WTC11 (cell line): Measurements from ENCODE around the gene MSI2. TPM values are rescaled to one million over a fixed set of nuclear protein-coding genes. Genes with fewer than 3 reads are reported as not detected.

Experiments used
- ATAC-seq: fragments of 200-7000 bp; cut with Tn5 transposase; 2 replicates; pipeline ENCODE4 v1.10.0; 2021; ENCODE audit warnings: mild to moderate bottlenecking, moderate library complexity
- CTCF ChIA-PET: fragments of 300-600 bp; sonication (Branson Sonifier 250); formaldehyde crosslinking; loops from one replicate; lab custom pipeline; 2021; ENCODE audit warnings: antibody characterized with exemption; lab: Charles Lee
- POLR2A ChIA-PET: fragments of 350-600 bp; sonication (Branson Sonifier 250); formaldehyde crosslinking; loops from one replicate; lab custom pipeline; 2021; ENCODE audit warnings: antibody characterized with exemption; lab: Charles Lee
- DNase-seq: peaks from one replicate; pipeline ENCODE4 v3.0.0; 2021; ENCODE audit warnings: low spot score
- H3K27ac Mint-ChIP-seq: 2 replicates; pipeline ENCODE4 v1.8.0; 2021; ENCODE audit warnings: mixed read lengths
- H3K27me3 Mint-ChIP-seq: 2 replicates; pipeline ENCODE4 v1.8.0; 2021; ENCODE audit warnings: low read depth, mild to moderate bottlenecking, moderate library complexity, mixed read lengths
- H3K36me3 Mint-ChIP-seq: 2 replicates; pipeline ENCODE4 v1.8.0; 2021; ENCODE audit warnings: mixed read lengths
- H3K4me1 Mint-ChIP-seq: 2 replicates; pipeline ENCODE4 v1.8.0; 2022; ENCODE audit warnings: mixed read lengths
- H3K4me3 Mint-ChIP-seq: 2 replicates; pipeline ENCODE4 v1.8.0; 2021; ENCODE audit warnings: mild to moderate bottlenecking, moderate library complexity, mixed read lengths
- H3K9me3 Mint-ChIP-seq: 2 replicates; pipeline ENCODE4 v1.8.0; 2021; ENCODE audit warnings: mixed read lengths
- ATF6 ChIP-seq: sonication (generic); formaldehyde crosslinking; IDR thresholded peaks from 2 replicates; pipeline ENCODE4 v1.8.1; 2023; ENCODE audit warnings: mild to moderate bottlenecking, missing genetic modification reagents
- CBFB ChIP-seq: sonication (generic); formaldehyde crosslinking; IDR thresholded peaks from 2 replicates; pipeline ENCODE4 v1.8.1; 2022; ENCODE audit warnings: mild to moderate bottlenecking, low read depth, missing genetic modification reagents
- CREM ChIP-seq: sonication (generic); formaldehyde crosslinking; IDR thresholded peaks from 2 replicates; pipeline ENCODE4 v1.8.1; 2022; ENCODE audit warnings: mild to moderate bottlenecking, missing genetic modification reagents, moderate library complexity
- ELF4 ChIP-seq: sonication (generic); formaldehyde crosslinking; IDR thresholded peaks from 2 replicates; pipeline ENCODE4 v1.8.1; 2022; ENCODE audit warnings: low read depth, mild to moderate bottlenecking, moderate library complexity, missing genetic modification reagents
- ESRRA ChIP-seq: sonication (generic); formaldehyde crosslinking; IDR thresholded peaks from 2 replicates; pipeline ENCODE4 v1.8.1; 2022; ENCODE audit warnings: mild to moderate bottlenecking, missing genetic modification reagents, borderline replicate concordance
- MXD4 ChIP-seq: fragments of 250-450 bp; sonication (Bioruptor Pico); IDR thresholded peaks from 2 replicates; pipeline ENCODE4 v1.8.0; 2021; ENCODE audit warnings: mild to moderate bottlenecking, moderate library complexity, borderline replicate concordance
- NFATC4 ChIP-seq: fragments of 250-450 bp; sonication (Bioruptor Pico); IDR thresholded peaks from 2 replicates; pipeline ENCODE4 v1.9.0; 2021; ENCODE audit warnings: mild to moderate bottlenecking
- NR1H2 ChIP-seq: sonication (generic); formaldehyde crosslinking; IDR thresholded peaks from 2 replicates; pipeline ENCODE4 v1.9.0; 2021; ENCODE audit warnings: mild to moderate bottlenecking, moderate library complexity, missing genetic modification reagents
- PRRX2 ChIP-seq: fragments of 250-450 bp; sonication (Bioruptor Pico); IDR thresholded peaks from 2 replicates; pipeline ENCODE4 v1.8.0; 2021; ENCODE audit warnings: mild to moderate bottlenecking
- ZBTB43 ChIP-seq: sonication (generic); formaldehyde crosslinking; IDR thresholded peaks from 2 replicates; pipeline ENCODE4 v1.8.1; 2023; ENCODE audit warnings: mild to moderate bottlenecking, missing genetic modification reagents
- ZNF232 ChIP-seq: sonication (generic); formaldehyde crosslinking; IDR thresholded peaks from 2 replicates; pipeline ENCODE4 v1.8.0; 2022; ENCODE audit warnings: mild to moderate bottlenecking, missing genetic modification reagents
- ZNF263 ChIP-seq: sonication (generic); formaldehyde crosslinking; IDR thresholded peaks from 2 replicates; pipeline ENCODE4 v1.8.1; 2022; ENCODE audit warnings: low read depth, mild to moderate bottlenecking, moderate library complexity, missing genetic modification reagents
- ZNF423 ChIP-seq: fragments of 250-450 bp; sonication (Bioruptor Pico); IDR thresholded peaks from 2 replicates; pipeline ENCODE4 v2.1.2; 2022; ENCODE audit warnings: mild to moderate bottlenecking, moderate library complexity
- total RNA-seq: library from RNA; stranded (reverse); gene quantifications from 3 replicates; pipeline ENCODE4 v1.2.3, GENCODE V29; 2021
- TF ChIP-seq, protein P1 (sequence below): sonication (generic); formaldehyde crosslinking; IDR thresholded peaks from 2 replicates; pipeline ENCODE4 v1.8.0; 2022; ENCODE audit warnings: mild to moderate bottlenecking, missing genetic modification reagents
- TF ChIP-seq, protein P2 (sequence below): fragments of 250-450 bp; sonication (Bioruptor Pico); IDR thresholded peaks from 2 replicates; pipeline ENCODE4 v1.9.0; 2021; ENCODE audit warnings: mild to moderate bottlenecking
- TF ChIP-seq, protein P3 (sequence below): sonication (generic); formaldehyde crosslinking; IDR thresholded peaks from 2 replicates; pipeline ENCODE4 v1.8.0; 2022; ENCODE audit warnings: mild to moderate bottlenecking, missing genetic modification reagents
- TF ChIP-seq, protein P4 (sequence below): sonication (generic); formaldehyde crosslinking; IDR thresholded peaks from 2 replicates; pipeline ENCODE4 v1.8.0; 2022; ENCODE audit warnings: missing genetic modification reagents

Gene MSI2
- total RNA-seq, 1 experiment from 2014 or later, result 82.1 TPM

GRCh38 chr17:57557416-57557815 is 301.1 kb downstream of the MSI2 start:
- ATAC-seq, result no peak
- DNase-seq, result no peak
- H3K27ac Mint-ChIP-seq, result no peak overlapping the region; the same call in 1 of the 2 replicates
- ChIA-PET POLR2A (no interaction called here), CTCF (interaction anchor here (1.4 kb wide), 1 partner anchor 115 kb away, joined by 6 read pairs; no protein-coding TSS in a partner anchor)
- no peaks in the 10 kb centered on the region for H3K9me3 Mint-ChIP-seq
- H3K4me3 Mint-ChIP-seq, result no peak overlapping the region
- H3K4me1 Mint-ChIP-seq, result peaks cover 56% of the 10 kb centered on the region
- H3K36me3 Mint-ChIP-seq, result no peaks in the 10 kb centered on the region
- TF ChIP-seq ESRRA (CRISPR knock-in tag), result no peak
- TF ChIP-seq MXD4 (CRISPR knock-in tag), result no peak
- no peak for TF ChIP-seq CREM (CRISPR knock-in tag)
- TF ChIP-seq, protein P1, sequence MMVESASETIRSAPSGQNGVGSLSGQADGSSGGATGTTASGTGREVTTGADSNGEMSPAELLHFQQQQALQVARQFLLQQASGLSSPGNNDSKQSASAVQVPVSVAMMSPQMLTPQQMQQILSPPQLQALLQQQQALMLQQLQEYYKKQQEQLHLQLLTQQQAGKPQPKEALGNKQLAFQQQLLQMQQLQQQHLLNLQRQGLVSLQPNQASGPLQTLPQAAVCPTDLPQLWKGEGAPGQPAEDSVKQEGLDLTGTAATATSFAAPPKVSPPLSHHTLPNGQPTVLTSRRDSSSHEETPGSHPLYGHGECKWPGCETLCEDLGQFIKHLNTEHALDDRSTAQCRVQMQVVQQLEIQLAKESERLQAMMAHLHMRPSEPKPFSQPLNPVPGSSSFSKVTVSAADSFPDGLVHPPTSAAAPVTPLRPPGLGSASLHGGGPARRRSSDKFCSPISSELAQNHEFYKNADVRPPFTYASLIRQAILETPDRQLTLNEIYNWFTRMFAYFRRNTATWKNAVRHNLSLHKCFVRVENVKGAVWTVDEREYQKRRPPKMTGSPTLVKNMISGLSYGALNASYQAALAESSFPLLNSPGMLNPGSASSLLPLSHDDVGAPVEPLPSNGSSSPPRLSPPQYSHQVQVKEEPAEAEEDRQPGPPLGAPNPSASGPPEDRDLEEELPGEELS, result no peak
- no peak for TF ChIP-seq NR1H2 (CRISPR knock-in tag)
- no peak for TF ChIP-seq NFATC4 (CRISPR knock-in tag)
- TF ChIP-seq, protein P2, sequence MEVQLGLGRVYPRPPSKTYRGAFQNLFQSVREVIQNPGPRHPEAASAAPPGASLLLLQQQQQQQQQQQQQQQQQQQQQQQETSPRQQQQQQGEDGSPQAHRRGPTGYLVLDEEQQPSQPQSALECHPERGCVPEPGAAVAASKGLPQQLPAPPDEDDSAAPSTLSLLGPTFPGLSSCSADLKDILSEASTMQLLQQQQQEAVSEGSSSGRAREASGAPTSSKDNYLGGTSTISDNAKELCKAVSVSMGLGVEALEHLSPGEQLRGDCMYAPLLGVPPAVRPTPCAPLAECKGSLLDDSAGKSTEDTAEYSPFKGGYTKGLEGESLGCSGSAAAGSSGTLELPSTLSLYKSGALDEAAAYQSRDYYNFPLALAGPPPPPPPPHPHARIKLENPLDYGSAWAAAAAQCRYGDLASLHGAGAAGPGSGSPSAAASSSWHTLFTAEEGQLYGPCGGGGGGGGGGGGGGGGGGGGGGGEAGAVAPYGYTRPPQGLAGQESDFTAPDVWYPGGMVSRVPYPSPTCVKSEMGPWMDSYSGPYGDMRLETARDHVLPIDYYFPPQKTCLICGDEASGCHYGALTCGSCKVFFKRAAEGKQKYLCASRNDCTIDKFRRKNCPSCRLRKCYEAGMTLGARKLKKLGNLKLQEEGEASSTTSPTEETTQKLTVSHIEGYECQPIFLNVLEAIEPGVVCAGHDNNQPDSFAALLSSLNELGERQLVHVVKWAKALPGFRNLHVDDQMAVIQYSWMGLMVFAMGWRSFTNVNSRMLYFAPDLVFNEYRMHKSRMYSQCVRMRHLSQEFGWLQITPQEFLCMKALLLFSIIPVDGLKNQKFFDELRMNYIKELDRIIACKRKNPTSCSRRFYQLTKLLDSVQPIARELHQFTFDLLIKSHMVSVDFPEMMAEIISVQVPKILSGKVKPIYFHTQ (CRISPR knock-in tag), result no peak
- no peaks in the 10 kb centered on the region for H3K27me3 Mint-ChIP-seq

GRCh38 chr17:57557834-57558681 is 301.7 kb downstream of the MSI2 start:
- no peak overlapping the region for H3K4me3 Mint-ChIP-seq
- no peak overlapping the region; the same call in 1 of the 2 replicates for H3K27ac Mint-ChIP-seq
- no peak for ATAC-seq
- H3K27me3 Mint-ChIP-seq, result no peaks in the 10 kb centered on the region
- no peaks in the 10 kb centered on the region for H3K36me3 Mint-ChIP-seq
- no peak for TF ChIP-seq ZNF263
- TF ChIP-seq CBFB (CRISPR knock-in tag), result no peak
- TF ChIP-seq, protein P3, sequence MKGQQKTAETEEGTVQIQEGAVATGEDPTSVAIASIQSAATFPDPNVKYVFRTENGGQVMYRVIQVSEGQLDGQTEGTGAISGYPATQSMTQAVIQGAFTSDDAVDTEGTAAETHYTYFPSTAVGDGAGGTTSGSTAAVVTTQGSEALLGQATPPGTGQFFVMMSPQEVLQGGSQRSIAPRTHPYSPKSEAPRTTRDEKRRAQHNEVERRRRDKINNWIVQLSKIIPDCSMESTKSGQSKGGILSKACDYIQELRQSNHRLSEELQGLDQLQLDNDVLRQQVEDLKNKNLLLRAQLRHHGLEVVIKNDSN (CRISPR knock-in tag), result no peak
- TF ChIP-seq ELF4, result no peak
- no peak for TF ChIP-seq CREM (CRISPR knock-in tag)
- no peak for TF ChIP-seq PRRX2
- TF ChIP-seq ZNF423 (CRISPR knock-in tag), result no peak
- TF ChIP-seq ZBTB43, result no peak
- no peak for TF ChIP-seq ATF6 (CRISPR knock-in tag)
- no peak for TF ChIP-seq ZNF232 (CRISPR knock-in tag)
- TF ChIP-seq, protein P4, sequence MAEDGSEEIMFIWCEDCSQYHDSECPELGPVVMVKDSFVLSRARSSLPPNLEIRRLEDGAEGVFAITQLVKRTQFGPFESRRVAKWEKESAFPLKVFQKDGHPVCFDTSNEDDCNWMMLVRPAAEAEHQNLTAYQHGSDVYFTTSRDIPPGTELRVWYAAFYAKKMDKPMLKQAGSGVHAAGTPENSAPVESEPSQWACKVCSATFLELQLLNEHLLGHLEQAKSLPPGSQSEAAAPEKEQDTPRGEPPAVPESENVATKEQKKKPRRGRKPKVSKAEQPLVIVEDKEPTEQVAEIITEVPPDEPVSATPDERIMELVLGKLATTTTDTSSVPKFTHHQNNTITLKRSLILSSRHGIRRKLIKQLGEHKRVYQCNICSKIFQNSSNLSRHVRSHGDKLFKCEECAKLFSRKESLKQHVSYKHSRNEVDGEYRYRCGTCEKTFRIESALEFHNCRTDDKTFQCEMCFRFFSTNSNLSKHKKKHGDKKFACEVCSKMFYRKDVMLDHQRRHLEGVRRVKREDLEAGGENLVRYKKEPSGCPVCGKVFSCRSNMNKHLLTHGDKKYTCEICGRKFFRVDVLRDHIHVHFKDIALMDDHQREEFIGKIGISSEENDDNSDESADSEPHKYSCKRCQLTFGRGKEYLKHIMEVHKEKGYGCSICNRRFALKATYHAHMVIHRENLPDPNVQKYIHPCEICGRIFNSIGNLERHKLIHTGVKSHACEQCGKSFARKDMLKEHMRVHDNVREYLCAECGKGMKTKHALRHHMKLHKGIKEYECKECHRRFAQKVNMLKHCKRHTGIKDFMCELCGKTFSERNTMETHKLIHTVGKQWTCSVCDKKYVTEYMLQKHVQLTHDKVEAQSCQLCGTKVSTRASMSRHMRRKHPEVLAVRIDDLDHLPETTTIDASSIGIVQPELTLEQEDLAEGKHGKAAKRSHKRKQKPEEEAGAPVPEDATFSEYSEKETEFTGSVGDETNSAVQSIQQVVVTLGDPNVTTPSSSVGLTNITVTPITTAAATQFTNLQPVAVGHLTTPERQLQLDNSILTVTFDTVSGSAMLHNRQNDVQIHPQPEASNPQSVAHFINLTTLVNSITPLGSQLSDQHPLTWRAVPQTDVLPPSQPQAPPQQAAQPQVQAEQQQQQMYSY (CRISPR knock-in tag), result no peak
- POLR2A ChIA-PET, result no interaction called here
- CTCF ChIA-PET, result interaction anchor here (1.4 kb wide), 1 partner anchor 114 kb away, joined by 6 read pairs; no protein-coding TSS in a partner anchor
- H3K4me1 Mint-ChIP-seq, result peaks cover 50% of the 10 kb centered on the region
- no peaks in the 10 kb centered on the region for H3K9me3 Mint-ChIP-seq
- DNase-seq, result no peak
